Astrocyte of the spinal cord (primary cell): ENCODE measurements around the gene CIROP.

Experiments
- DNase-seq: peaks from one replicate; pipeline ENCODE4 v3.0.0; 2011; ENCODE audit warnings: low read depth, low spot score
- H3K4me3 ChIP-seq: 2 replicates; pipeline ENCODE4 v1.5.1; 2011; ENCODE audit warnings: low read depth, mild to moderate bottlenecking, low read length, moderate library complexity
- in situ Hi-C: cut with HindIII; loops from 2 replicates; pipeline ENCODE4 v1.10.0; 2017; ENCODE audit warnings: low sequenced_read_pairs
- TF ChIP-seq, protein P1 (sequence below): IDR thresholded peaks from 2 replicates; pipeline ENCODE4 v1.5.1; 2012; ENCODE audit warnings: low read depth, mild to moderate bottlenecking, low read length, inconsistent platforms

CIROP gene

DNA sequence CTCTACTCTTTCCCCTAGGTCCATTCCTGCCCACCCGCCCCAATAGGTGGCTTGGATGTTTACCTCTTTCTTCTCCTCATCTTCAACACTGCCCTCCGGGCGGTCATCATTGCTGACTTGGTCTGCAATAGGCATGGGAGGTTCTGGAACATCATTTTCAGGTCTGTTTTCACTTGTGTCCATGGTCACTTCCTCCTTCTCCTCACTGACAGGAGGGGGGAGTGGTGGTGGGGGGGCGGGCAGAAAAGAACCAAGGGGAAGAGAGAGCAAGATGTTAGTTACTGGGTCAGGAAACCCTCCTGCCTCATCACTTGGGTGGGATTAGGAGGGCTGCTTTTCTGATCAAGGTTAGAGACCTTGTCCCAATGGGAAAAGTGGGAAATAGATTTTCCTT, 35.4 kb downstream of the CIROP start:
- TF ChIP-seq, protein P1, sequence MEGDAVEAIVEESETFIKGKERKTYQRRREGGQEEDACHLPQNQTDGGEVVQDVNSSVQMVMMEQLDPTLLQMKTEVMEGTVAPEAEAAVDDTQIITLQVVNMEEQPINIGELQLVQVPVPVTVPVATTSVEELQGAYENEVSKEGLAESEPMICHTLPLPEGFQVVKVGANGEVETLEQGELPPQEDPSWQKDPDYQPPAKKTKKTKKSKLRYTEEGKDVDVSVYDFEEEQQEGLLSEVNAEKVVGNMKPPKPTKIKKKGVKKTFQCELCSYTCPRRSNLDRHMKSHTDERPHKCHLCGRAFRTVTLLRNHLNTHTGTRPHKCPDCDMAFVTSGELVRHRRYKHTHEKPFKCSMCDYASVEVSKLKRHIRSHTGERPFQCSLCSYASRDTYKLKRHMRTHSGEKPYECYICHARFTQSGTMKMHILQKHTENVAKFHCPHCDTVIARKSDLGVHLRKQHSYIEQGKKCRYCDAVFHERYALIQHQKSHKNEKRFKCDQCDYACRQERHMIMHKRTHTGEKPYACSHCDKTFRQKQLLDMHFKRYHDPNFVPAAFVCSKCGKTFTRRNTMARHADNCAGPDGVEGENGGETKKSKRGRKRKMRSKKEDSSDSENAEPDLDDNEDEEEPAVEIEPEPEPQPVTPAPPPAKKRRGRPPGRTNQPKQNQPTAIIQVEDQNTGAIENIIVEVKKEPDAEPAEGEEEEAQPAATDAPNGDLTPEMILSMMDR: no peak
- DNase-seq: no peak
- no peak overlapping the region for H3K4me3 ChIP-seq
- in situ Hi-C loops: no loop called here

DNA sequence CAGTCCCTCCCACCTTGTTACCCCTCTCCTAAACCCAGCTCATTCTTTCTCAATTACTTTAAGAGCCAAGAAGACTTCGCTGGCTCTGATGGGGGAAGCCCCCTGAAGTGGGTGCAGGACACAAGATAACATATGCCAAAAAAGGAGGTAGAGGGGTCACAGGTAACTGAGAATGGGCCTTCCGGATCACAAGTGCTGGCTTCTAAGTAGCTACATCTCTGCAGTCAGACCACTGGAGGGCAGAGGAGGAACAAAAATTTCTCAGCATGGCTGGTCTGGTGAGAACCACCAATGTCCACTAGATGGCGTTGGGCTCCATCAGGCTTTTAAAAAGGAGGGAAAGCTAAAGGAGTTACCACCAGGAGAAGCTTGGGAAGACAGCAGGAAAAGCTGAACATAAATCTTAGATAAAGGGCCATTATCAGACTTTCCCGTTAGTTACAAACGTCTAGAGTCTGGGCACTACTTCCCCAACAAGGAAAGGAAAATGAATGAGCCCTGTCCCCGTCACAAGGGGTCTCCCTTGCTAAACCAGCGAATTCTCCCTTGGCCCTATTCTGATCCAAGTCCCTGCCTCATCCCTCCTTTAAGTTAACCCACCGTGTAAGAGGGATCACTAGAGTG, 35.9 kb downstream of the CIROP start:
- peak overlapping the region; percentile 8 for H3K4me3 ChIP-seq
- in situ Hi-C loops: no loop called here
- TF ChIP-seq, protein P1: peak; percentile 99
- peak; percentile 92 for DNase-seq

GRCh38 chr14:23067847-23068788, 36.7 kb downstream of the CIROP start:
- TF ChIP-seq, protein P1: no peak
- in situ Hi-C loops: no loop called here
- H3K4me3 ChIP-seq: peak overlapping the region; percentile 8
- no peak for DNase-seq

- TF ChIP-seq, protein P1: no peak
- H3K4me3 ChIP-seq: no peak overlapping the region
- no peak for DNase-seq
- in situ Hi-C loops: no loop called here
Observed at GRCh38 chr14:23066855-23067744, 37.7 kb downstream of the CIROP start.

GRCh38 chr14:23066368-23066767, 38.4 kb downstream of the CIROP start:
- no peak overlapping the region for H3K4me3 ChIP-seq
- TF ChIP-seq, protein P1: no peak
- in situ Hi-C loops: no loop called here
- no peak for DNase-seq

DNA sequence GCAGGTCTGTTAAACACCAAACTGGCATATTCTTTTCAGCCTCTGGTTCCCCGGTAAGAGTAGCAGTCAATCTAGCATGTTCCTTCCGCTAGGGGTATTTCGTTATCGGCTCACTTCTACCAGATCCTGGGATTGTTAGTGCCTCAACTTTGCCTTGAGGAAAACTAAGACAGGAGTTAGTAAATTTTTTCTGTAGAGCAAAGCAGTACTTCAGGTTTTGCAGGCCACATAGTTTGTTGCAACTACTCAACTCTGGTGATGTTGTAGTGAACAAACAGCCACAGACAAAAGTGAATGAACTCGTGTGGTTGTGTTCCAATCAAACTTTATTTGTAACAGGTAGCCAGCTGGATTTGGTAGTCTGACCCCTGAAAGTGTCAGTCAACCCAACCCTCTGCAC, 41.2 kb downstream of the CIROP start:
- TF ChIP-seq, protein P1: no peak
- no peak overlapping the region for H3K4me3 ChIP-seq
- no peak for DNase-seq
- in situ Hi-C loops: no loop called here
